H9 (cell line): Measurements from ENCODE around the gene ADCY1. TPM values are rescaled to one million over a fixed set of nuclear protein-coding genes. Genes with fewer than 3 reads are reported as not detected.
A peak's percentile ranks its signal among the peaks of the same experiment; 100 is the strongest.

ENCODE experiments used
- DNase-seq: peaks from one replicate; pipeline ENCODE4 v3.0.0-alpha.2; 2017
- H2AFZ ChIP-seq: one replicate; pipeline ENCODE4 v1.6.1; 2013; ENCODE audit warnings: mild to moderate bottlenecking, low read length, control low read depth, moderate library complexity
- H2AK5ac ChIP-seq: 2 replicates; pipeline ENCODE4 v1.6.1; 2013; ENCODE audit warnings: low read length, control low read depth, mixed read lengths; ENCODE audit not compliant: insufficient read length
- H2BK120ac ChIP-seq: one replicate; pipeline ENCODE4 v1.6.1; 2013; ENCODE audit warnings: low read depth, mild to moderate bottlenecking, low read length, control low read depth, inconsistent platforms; ENCODE audit not compliant: poor library complexity, severe bottlenecking
- H2BK12ac ChIP-seq: 2 replicates; pipeline ENCODE4 v1.6.1; 2013; ENCODE audit warnings: low read length, control low read depth, mixed read lengths, low read depth; ENCODE audit not compliant: insufficient read length
- H2BK15ac ChIP-seq: 2 replicates; pipeline ENCODE4 v1.6.1; 2013; ENCODE audit warnings: low read depth, low read length, control low read depth
- H2BK20ac ChIP-seq: one replicate; pipeline ENCODE4 v1.6.1; 2013; ENCODE audit warnings: low read depth, mild to moderate bottlenecking, low read length, control low read depth, inconsistent platforms; ENCODE audit not compliant: poor library complexity, severe bottlenecking
- H2BK5ac ChIP-seq: 2 replicates; pipeline ENCODE4 v1.6.1; 2013; ENCODE audit warnings: low read length, control low read depth, mixed read lengths; ENCODE audit not compliant: insufficient read length
- H3K14ac ChIP-seq: 2 replicates; pipeline ENCODE4 v1.6.1; 2013; ENCODE audit warnings: low read length, control low read depth; ENCODE audit not compliant: insufficient read depth
- H3K18ac ChIP-seq: 2 replicates; pipeline ENCODE4 v1.6.1; 2013; ENCODE audit warnings: low read depth, mild to moderate bottlenecking, mixed read lengths, low read length, control low read depth; ENCODE audit not compliant: insufficient read length
- H3K23ac ChIP-seq: 2 replicates; pipeline ENCODE4 v1.6.1; 2013; ENCODE audit warnings: low read length, control low read depth, mixed read lengths, low read depth; ENCODE audit not compliant: insufficient read length
- H3K23me2 ChIP-seq: 2 replicates; pipeline ENCODE4 v1.6.1; 2013; ENCODE audit warnings: low read depth, mild to moderate bottlenecking, mixed read lengths, low read length, control low read depth; ENCODE audit not compliant: insufficient read length, poor library complexity, severe bottlenecking
- H3K27ac ChIP-seq: 2 replicates; pipeline ENCODE4 v1.5.1; 2013; ENCODE audit warnings: low read length, control low read depth, mixed read lengths, low read depth; ENCODE audit not compliant: insufficient read length
- H3K27me3 ChIP-seq: 2 replicates; pipeline ENCODE4 v1.6.1; 2013; ENCODE audit warnings: low read length, control low read depth, inconsistent platforms; ENCODE audit not compliant: insufficient read depth
- H3K4ac ChIP-seq: 2 replicates; pipeline ENCODE4 v1.6.1; 2013; ENCODE audit warnings: low read depth, mild to moderate bottlenecking, control low read depth, inconsistent platforms, low read length, moderate library complexity
- H3K4me1 ChIP-seq: 2 replicates; pipeline ENCODE4 v1.6.1; 2013; ENCODE audit warnings: low read length, control low read depth, inconsistent platforms; ENCODE audit not compliant: insufficient read depth
- H3K4me2 ChIP-seq: 2 replicates; pipeline ENCODE4 v1.6.1; 2013; ENCODE audit warnings: low read length, control low read depth, mixed read lengths; ENCODE audit not compliant: insufficient read length, insufficient read depth
- H3K56ac ChIP-seq: 2 replicates; pipeline ENCODE4 v1.6.1; 2013; ENCODE audit warnings: low read depth, mild to moderate bottlenecking, mixed read lengths, low read length, control low read depth; ENCODE audit not compliant: insufficient read length
- H3K79me1 ChIP-seq: 2 replicates; pipeline ENCODE4 v1.6.1; 2013; ENCODE audit warnings: low read depth, mild to moderate bottlenecking, moderate library complexity, low read length, control low read depth, inconsistent platforms; ENCODE audit not compliant: insufficient read depth, poor library complexity, severe bottlenecking
- H3K79me2 ChIP-seq: 2 replicates; pipeline ENCODE4 v1.6.1; 2013; ENCODE audit warnings: low read length, control low read depth, inconsistent platforms; ENCODE audit not compliant: insufficient read depth
- H3K9ac ChIP-seq: 2 replicates; pipeline ENCODE4 v1.6.1; 2013; ENCODE audit warnings: low read length, control low read depth, mixed read lengths; ENCODE audit not compliant: insufficient read length; ENCODE audit errors: extremely low read depth
- H3K9me3 ChIP-seq: one replicate; pipeline ENCODE4 v1.6.1; 2013; ENCODE audit warnings: low read depth, low read length, inconsistent platforms; ENCODE audit not compliant: control insufficient read depth
- H3T11ph ChIP-seq: one replicate; pipeline ENCODE4 v1.6.1; 2013; ENCODE audit warnings: mild to moderate bottlenecking, low read length, control low read depth, inconsistent platforms
- H4K20me1 ChIP-seq: one replicate; pipeline ENCODE4 v1.6.1; 2013; ENCODE audit not compliant: control insufficient read depth, insufficient read length, insufficient read depth
- H4K5ac ChIP-seq: 2 replicates; pipeline ENCODE4 v1.6.1; 2013; ENCODE audit warnings: low read depth, mild to moderate bottlenecking, mixed read lengths, low read length, control low read depth; ENCODE audit not compliant: insufficient read length
- H4K8ac ChIP-seq: replicated peaks from 2 replicates; pipeline ENCODE4 v1.6.1; 2013; ENCODE audit warnings: low read length, control low read depth, mixed read lengths, low read depth; ENCODE audit not compliant: insufficient read length
- H4K91ac ChIP-seq: 2 replicates; pipeline ENCODE4 v1.6.1; 2013; ENCODE audit warnings: low read depth, mild to moderate bottlenecking, moderate library complexity, mixed read lengths, low read length, control low read depth; ENCODE audit not compliant: insufficient read length
- H3K27ac Mint-ChIP-seq, 3 experiments: 2 replicates in 2 of 3; 3 replicates in 1 of 3; pipeline ENCODE4 v1.8.0; 2020 to 2021; ENCODE audit warnings: mixed read lengths in 3 of 3, mild to moderate bottlenecking in 1 of 3, moderate library complexity in 1 of 3
- H3K27me3 Mint-ChIP-seq: 2 replicates; pipeline ENCODE4 v1.8.0; 2021; ENCODE audit warnings: low read depth, mild to moderate bottlenecking, moderate library complexity, mixed read lengths
- H3K36me3 Mint-ChIP-seq, 3 experiments: 2 replicates in 2 of 3; 3 replicates in 1 of 3; pipeline ENCODE4 v1.8.0; 2020 to 2021; ENCODE audit warnings: low read depth in 3 of 3, mixed read lengths in 3 of 3; ENCODE audit not compliant: insufficient read depth in 1 of 3
- H3K4me1 Mint-ChIP-seq, 2 experiments: 2 replicates each; pipeline ENCODE4 v1.8.0; 2020; ENCODE audit warnings: mixed read lengths in 2 of 2
- H3K4me3 Mint-ChIP-seq, 2 experiments: 2 replicates in 1 of 2; 3 replicates in 1 of 2; pipeline ENCODE4 v1.8.0; 2020 to 2021; ENCODE audit warnings: mild to moderate bottlenecking in 2 of 2, mixed read lengths in 2 of 2, moderate library complexity in 1 of 2
- H3K9me3 Mint-ChIP-seq, 2 experiments: 2 replicates in 1 of 2; 3 replicates in 1 of 2; pipeline ENCODE4 v1.8.0; 2020; ENCODE audit warnings: mild to moderate bottlenecking in 2 of 2, mixed read lengths in 2 of 2, moderate library complexity in 1 of 2
- WGBS: extraction: QIAGEN DNeasy Blood & Tissue Kit; methylation state at CpG from one replicate; pipeline ENCODE4 v1.1.7; 2013; ENCODE audit warnings: missing lambda C conversion rate, low lambda C conversion rate, mixed read lengths; ENCODE audit not compliant: insufficient read length; ENCODE audit errors: extremely low coverage; 5-methylcytosine and 5-hydroxymethylcytosine counted together
- total RNA-seq: library from RNA; stranded (reverse); gene quantifications from 2 replicates; pipeline ENCODE4 v1.2.1, GENCODE V29; 2021
- TF ChIP-seq, protein P1 (sequence below): fragments of 200-600 bp; sonication (generic); conservative IDR thresholded peaks from 3 replicates; pipeline ENCODE4 v1.8.0; 2021; ENCODE audit warnings: antibody characterized with exemption, mild to moderate bottlenecking

ADCY1 gene
- total RNA-seq, 1 experiment from 2014 or later = 21.6 TPM

DNA sequence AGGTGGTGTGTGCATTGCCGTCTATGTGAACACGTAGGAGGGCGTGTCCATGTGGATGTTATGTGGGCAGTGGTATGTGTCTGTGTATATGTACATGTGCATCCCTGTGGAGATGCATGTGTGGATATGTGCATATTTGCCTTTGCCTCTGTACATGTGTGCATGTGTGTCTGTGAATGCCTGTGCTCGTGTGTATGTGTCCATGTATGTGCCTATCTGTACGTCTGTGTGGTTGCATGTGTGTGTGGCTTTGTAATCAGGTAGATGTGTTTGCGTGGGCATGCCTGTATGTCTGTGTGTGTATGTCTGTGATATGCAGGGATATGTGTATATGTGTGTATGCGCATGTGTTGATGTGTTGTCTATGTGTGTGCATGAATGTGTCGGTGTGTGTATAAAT lies 19.7 kb downstream of the ADCY1 start:
- no peak overlapping the region for H3T11ph ChIP-seq
- no peak overlapping the region for H2BK15ac ChIP-seq
- TF ChIP-seq, protein P1, sequence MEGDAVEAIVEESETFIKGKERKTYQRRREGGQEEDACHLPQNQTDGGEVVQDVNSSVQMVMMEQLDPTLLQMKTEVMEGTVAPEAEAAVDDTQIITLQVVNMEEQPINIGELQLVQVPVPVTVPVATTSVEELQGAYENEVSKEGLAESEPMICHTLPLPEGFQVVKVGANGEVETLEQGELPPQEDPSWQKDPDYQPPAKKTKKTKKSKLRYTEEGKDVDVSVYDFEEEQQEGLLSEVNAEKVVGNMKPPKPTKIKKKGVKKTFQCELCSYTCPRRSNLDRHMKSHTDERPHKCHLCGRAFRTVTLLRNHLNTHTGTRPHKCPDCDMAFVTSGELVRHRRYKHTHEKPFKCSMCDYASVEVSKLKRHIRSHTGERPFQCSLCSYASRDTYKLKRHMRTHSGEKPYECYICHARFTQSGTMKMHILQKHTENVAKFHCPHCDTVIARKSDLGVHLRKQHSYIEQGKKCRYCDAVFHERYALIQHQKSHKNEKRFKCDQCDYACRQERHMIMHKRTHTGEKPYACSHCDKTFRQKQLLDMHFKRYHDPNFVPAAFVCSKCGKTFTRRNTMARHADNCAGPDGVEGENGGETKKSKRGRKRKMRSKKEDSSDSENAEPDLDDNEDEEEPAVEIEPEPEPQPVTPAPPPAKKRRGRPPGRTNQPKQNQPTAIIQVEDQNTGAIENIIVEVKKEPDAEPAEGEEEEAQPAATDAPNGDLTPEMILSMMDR = no peak
- peak; percentile 11 for DNase-seq
- H3K79me1 ChIP-seq = no peaks in the 10 kb centered on the region
- Mint-ChIP-seq H3K27me3 (no peaks in the 10 kb centered on the region), H3K36me3 (peaks cover 0 to 2% (median 0%) of the 10 kb centered on the region in 3 experiments; a peak in 1 of 7 replicates), H3K4me1 (peaks cover 33% of the 10 kb centered on the region in 2 experiments), H3K9me3 (no peaks in the 10 kb centered on the region), H3K4me3 (no peak overlapping the region), H3K27ac (no peak overlapping the region; a peak in 2 of 7 replicates)
- no peak overlapping the region for H2BK5ac ChIP-seq
- peaks cover under 1% of the 10 kb centered on the region; the same call in 1 of the 2 replicates for H3K79me2 ChIP-seq
- no peaks in the 10 kb centered on the region for H3K23me2 ChIP-seq
- no peak overlapping the region for H3K9ac ChIP-seq
- no peak overlapping the region for H3K4ac ChIP-seq
- H3K4me1 ChIP-seq = no peaks in the 10 kb centered on the region
- H3K56ac ChIP-seq = no peak overlapping the region
- H2AK5ac ChIP-seq = no peak overlapping the region
- H2BK120ac ChIP-seq = no peak overlapping the region
- H3K27me3 ChIP-seq = no peaks in the 10 kb centered on the region
- H2BK20ac ChIP-seq = no peak overlapping the region
- H2BK12ac ChIP-seq = no peak overlapping the region
- no peak overlapping the region for H4K8ac ChIP-seq
- H4K91ac ChIP-seq = no peak overlapping the region
- no peak overlapping the region for H3K18ac ChIP-seq
- H3K14ac ChIP-seq = no peak overlapping the region
- H3K27ac ChIP-seq = no peak overlapping the region
- H3K23ac ChIP-seq = no peak overlapping the region
- H3K4me2 ChIP-seq = no peak overlapping the region
- H4K5ac ChIP-seq = no peak overlapping the region
- no peaks in the 10 kb centered on the region for H3K9me3 ChIP-seq
- H2AFZ ChIP-seq = no peak overlapping the region
- no CpG with 5 or more reads among the region's 8 CpGs for WGBS
- no peaks in the 10 kb centered on the region for H4K20me1 ChIP-seq
